ENCODE measurements around the gene NCR2. TPM values are rescaled to one million over a fixed set of nuclear protein-coding genes. Genes with fewer than 3 reads are reported as not detected.

Gene NCR2
- total and polyA plus RNA-seq, 2 donors (not counting 1 experiment from before 2014, with no cell fraction given), result not detected

DNA sequence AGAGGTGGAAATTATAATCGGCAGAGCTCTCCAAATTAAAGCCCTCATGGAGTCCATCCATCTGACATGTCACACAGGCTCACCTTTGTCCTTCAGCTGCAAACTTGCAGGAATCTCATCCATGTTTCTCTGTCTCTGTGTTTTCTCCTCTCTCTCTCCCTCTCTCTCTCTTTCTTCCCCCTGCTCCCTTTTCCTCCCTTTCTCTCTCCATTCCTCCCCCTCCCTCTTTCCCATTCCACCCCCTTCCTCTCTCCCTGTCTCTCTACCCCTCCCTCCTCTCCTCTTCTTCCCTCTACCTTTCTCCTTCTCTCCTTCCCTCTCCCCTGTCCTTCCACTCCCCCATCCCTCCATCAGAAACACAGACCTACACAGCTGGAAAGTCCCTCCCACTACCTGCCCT lies 6.8 kb downstream of the NCR2 start:
- H3K4me3 Mint-ChIP-seq, result no peak overlapping the region

DNA sequence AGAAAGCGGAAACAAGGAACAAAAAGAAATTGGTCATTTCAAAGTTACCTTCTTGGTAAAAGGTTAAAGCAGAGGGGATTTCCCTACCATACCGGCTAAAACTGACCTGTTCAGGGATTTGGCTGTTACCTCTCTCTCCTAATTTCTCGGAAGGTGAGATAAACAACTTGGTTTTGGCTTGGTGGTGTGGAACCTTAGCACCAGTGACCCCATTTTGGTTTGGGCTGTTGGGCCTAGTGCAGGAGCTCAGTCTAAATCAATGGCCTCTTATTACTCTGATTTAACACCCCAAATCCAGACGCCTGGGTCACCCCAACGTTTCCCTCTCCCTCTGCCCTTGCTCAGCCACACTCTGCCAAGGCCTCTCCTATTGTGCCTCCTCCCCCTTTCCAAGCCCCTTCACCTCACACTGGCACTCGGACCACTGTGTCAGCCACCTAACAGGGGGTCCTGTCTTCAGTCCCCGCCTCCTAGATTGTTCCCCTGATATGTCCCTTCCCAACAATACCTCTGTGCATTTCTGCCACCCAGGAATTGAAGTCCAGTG lies 8.3 kb downstream of the NCR2 start:
- WGBS (ENCODE audit: insufficient coverage), result 94% methylated on average over 5 of the region's 7 CpGs
- Mint-ChIP-seq H3K9me3 (ENCODE audit: insufficient read depth) (no peaks in the 10 kb centered on the region), H3K4me3 (no peak overlapping the region), H3K27me3 (peaks cover 19% of the 10 kb centered on the region), H3K4me1 (peaks cover 4% of the 10 kb centered on the region), H3K27ac (no peak overlapping the region)
- POLR2A ChIA-PET, result no interaction called here
- Histone ChIP-seq H3K27me3 (replicated peaks in 1 of 4; ENCODE audit: control extremely low read depth in 1 of 4, control insufficient read depth in 3 of 4, insufficient read depth in 4 of 4, low read length in 3 of 4) (peaks cover 0 to 10% (median 0%) of the 10 kb centered on the region in 4 experiments), H3K4me1 (ENCODE audit: control insufficient read depth in 2 of 2, insufficient read depth in 2 of 2, low read length in 2 of 2) (peaks cover 3 to 4% of the 10 kb centered on the region in 2 donors), H3K9ac (ENCODE audit: low read length) (no peak overlapping the region), H3K36me3 (replicated peaks in 1 of 2; ENCODE audit: control extremely low read depth in 1 of 2, control insufficient read depth in 1 of 2, extremely low read depth in 1 of 2, insufficient read depth in 2 of 2, low read length in 1 of 2) (no peaks in the 10 kb centered on the region), H3K9me3 (ENCODE audit: control extremely low read depth in 1 of 3, control insufficient read depth in 2 of 3, insufficient read depth in 1 of 3, low read length in 2 of 3) (peaks cover 0 to 6% (median 0%) of the 10 kb centered on the region in 3 donors), H3K27ac (ENCODE audit: low read length in 2 of 2) (no peak overlapping the region), H3K4me2 (replicated peaks; ENCODE audit: low read depth, low read length, poor library complexity, severe bottlenecking) (no peak overlapping the region), H3K79me2 (ENCODE audit: control insufficient read depth, insufficient read depth, low read length) (no peaks in the 10 kb centered on the region), H4K20me1 (ENCODE audit: control insufficient read depth, insufficient read depth, low read length, poor library complexity, severe bottlenecking) (no peaks in the 10 kb centered on the region), H3K4me3 (ENCODE audit: control extremely low read depth in 1 of 5, extremely low read depth in 1 of 5, insufficient read depth in 1 of 5, low read depth in 2 of 5, low read length in 4 of 5) (no peak overlapping the region), H2AFZ (ENCODE audit: insufficient read depth, low read depth, low read length, poor library complexity, severe bottlenecking) (no peak overlapping the region)
- CTCF ChIA-PET, result no interaction called here
- ATAC-seq (ENCODE audit: low read depth), result no peak
- no peak for DNase-seq
- TF ChIP-seq, protein P1, sequence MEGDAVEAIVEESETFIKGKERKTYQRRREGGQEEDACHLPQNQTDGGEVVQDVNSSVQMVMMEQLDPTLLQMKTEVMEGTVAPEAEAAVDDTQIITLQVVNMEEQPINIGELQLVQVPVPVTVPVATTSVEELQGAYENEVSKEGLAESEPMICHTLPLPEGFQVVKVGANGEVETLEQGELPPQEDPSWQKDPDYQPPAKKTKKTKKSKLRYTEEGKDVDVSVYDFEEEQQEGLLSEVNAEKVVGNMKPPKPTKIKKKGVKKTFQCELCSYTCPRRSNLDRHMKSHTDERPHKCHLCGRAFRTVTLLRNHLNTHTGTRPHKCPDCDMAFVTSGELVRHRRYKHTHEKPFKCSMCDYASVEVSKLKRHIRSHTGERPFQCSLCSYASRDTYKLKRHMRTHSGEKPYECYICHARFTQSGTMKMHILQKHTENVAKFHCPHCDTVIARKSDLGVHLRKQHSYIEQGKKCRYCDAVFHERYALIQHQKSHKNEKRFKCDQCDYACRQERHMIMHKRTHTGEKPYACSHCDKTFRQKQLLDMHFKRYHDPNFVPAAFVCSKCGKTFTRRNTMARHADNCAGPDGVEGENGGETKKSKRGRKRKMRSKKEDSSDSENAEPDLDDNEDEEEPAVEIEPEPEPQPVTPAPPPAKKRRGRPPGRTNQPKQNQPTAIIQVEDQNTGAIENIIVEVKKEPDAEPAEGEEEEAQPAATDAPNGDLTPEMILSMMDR (IDR thresholded peaks at IDR 0.05), result no peak
- no peak for TF ChIP-seq EZH2 (IDR thresholded peaks at IDR 0.05; ENCODE audit: borderline replicate concordance, insufficient read depth, low read depth, low read length, poor library complexity, severe bottlenecking)
- intact Hi-C loops (cut with micrococcal nuclease), result no loop called here

More for the DNA sequence above, 6.8 kb downstream of the NCR2 start:
- no peak for ATAC-seq (ENCODE audit: low read depth)
- H3K9me3 ChIP-seq (ENCODE audit: control extremely low read depth in 1 of 3, control insufficient read depth in 2 of 3, insufficient read depth in 1 of 3, low read length in 2 of 3), result no peaks in the 10 kb centered on the region
- H3K4me1 Mint-ChIP-seq, result peaks cover 4% of the 10 kb centered on the region
- no peak for TF ChIP-seq EZH2 (IDR thresholded peaks at IDR 0.05; ENCODE audit: borderline replicate concordance, insufficient read depth, low read depth, low read length, poor library complexity, severe bottlenecking)
- TF ChIP-seq, protein P1 (IDR thresholded peaks at IDR 0.05), result no peak
- CTCF ChIA-PET, result no interaction called here
- intact Hi-C loops (cut with micrococcal nuclease), result no loop called here
- H3K27me3 Mint-ChIP-seq, result peaks cover 9% of the 10 kb centered on the region
- no peak overlapping the region for H3K4me2 ChIP-seq (replicated peaks; ENCODE audit: low read depth, low read length, poor library complexity, severe bottlenecking)
- no peak overlapping the region for H3K9ac ChIP-seq (ENCODE audit: low read length)
- no peak overlapping the region for H2AFZ ChIP-seq (ENCODE audit: insufficient read depth, low read depth, low read length, poor library complexity, severe bottlenecking)
- no peaks in the 10 kb centered on the region for H3K36me3 ChIP-seq (replicated peaks in 1 of 2; ENCODE audit: control extremely low read depth in 1 of 2, control insufficient read depth in 1 of 2, extremely low read depth in 1 of 2, insufficient read depth in 2 of 2, low read length in 1 of 2)
- no peak overlapping the region for H3K27ac ChIP-seq (ENCODE audit: low read length in 2 of 2)
- H3K27ac Mint-ChIP-seq, result no peak overlapping the region
- POLR2A ChIA-PET, result no interaction called here
- DNase-seq, result no peak
- peaks cover 0 to 2% (median 0%) of the 10 kb centered on the region in 4 experiments for H3K27me3 ChIP-seq (replicated peaks in 1 of 4; ENCODE audit: control extremely low read depth in 1 of 4, control insufficient read depth in 3 of 4, insufficient read depth in 4 of 4, low read length in 3 of 4)
- H4K20me1 ChIP-seq (ENCODE audit: control insufficient read depth, insufficient read depth, low read length, poor library complexity, severe bottlenecking), result no peaks in the 10 kb centered on the region
- H3K79me2 ChIP-seq (ENCODE audit: control insufficient read depth, insufficient read depth, low read length), result no peaks in the 10 kb centered on the region
- no peaks in the 10 kb centered on the region for H3K9me3 Mint-ChIP-seq (ENCODE audit: insufficient read depth)
- peaks cover 3 to 4% of the 10 kb centered on the region in 2 donors for H3K4me1 ChIP-seq (ENCODE audit: control insufficient read depth in 2 of 2, insufficient read depth in 2 of 2, low read length in 2 of 2)
- 100% methylated on average over 1 of the region's 1 CpG for WGBS (ENCODE audit: insufficient coverage)
- H3K4me3 ChIP-seq (ENCODE audit: control extremely low read depth in 1 of 5, extremely low read depth in 1 of 5, insufficient read depth in 1 of 5, low read depth in 2 of 5, low read length in 4 of 5), result no peak overlapping the region

All from B cell (primary cell).